NCI-H82 treated with DMSO at 0.1 percent for 48 hours (cell line): ENCODE data around the gene TPST2.

Experiments
- DNase-seq: peaks from one replicate; lab custom pipeline; 2025; ENCODE audit not compliant: unreplicated experiment; lab: John Stamatoyannopoulos, UW

TPST2 gene

GRCh38 chr22:26581026-26581425, 8.9 kb downstream of the TPST2 start:
- DNase-seq: no peak

GRCh38 chr22:26580240-26580962, 9.5 kb downstream of the TPST2 start:
- DNase-seq: no peak

GRCh38 chr22:26579331-26579886, 10.5 kb downstream of the TPST2 start:
- no peak for DNase-seq

- DNase-seq: no peak
Observed at GRCh38 chr22:26577081-26577480, 12.9 kb downstream of the TPST2 start.

GRCh38 chr22:26576026-26576680, 13.8 kb downstream of the TPST2 start:
- no peak for DNase-seq

GRCh38 chr22:26574001-26574723, 15.8 kb downstream of the TPST2 start:
- no peak for DNase-seq

- no peak for DNase-seq
Observed at GRCh38 chr22:26573026-26573662, 16.8 kb downstream of the TPST2 start.

GRCh38 chr22:26570864-26571525, 18.9 kb downstream of the TPST2 start:
- no peak for DNase-seq

GRCh38 chr22:26570115-26570514, 19.8 kb downstream of the TPST2 start:
- no peak for DNase-seq

GRCh38 chr22:26568207-26568706, 21.7 kb downstream of the TPST2 start:
- no peak for DNase-seq

GRCh38 chr22:26567610-26568009, 22.3 kb downstream of the TPST2 start:
- no peak for DNase-seq

GRCh38 chr22:26566994-26567393, 22.9 kb downstream of the TPST2 start:
- DNase-seq: no peak

- DNase-seq: no peak
Observed at GRCh38 chr22:26565889-26566288, 24.0 kb downstream of the TPST2 start.

GRCh38 chr22:26565181-26565580, 24.8 kb downstream of the TPST2 start:
- DNase-seq: no peak

- DNase-seq: no peak
Observed at GRCh38 chr22:26564672-26565071, 25.3 kb downstream of the TPST2 start.

- DNase-seq: no peak
Observed at GRCh38 chr22:26564181-26564580, 25.8 kb downstream of the TPST2 start.

- no peak for DNase-seq
Observed at GRCh38 chr22:26563022-26563421, 26.9 kb downstream of the TPST2 start.

- no peak for DNase-seq
Observed at GRCh38 chr22:26561756-26562417, 28.0 kb downstream of the TPST2 start.

GRCh38 chr22:26559961-26560575, 29.9 kb downstream of the TPST2 start:
- DNase-seq: no peak
